Transverse colon (tissue), 4 donors: ENCODE data around the gene C2CD3.

ENCODE experiments used
- EP300 ChIP-seq: sonication (generic); formaldehyde crosslinking; IDR thresholded peaks from one replicate; pipeline ENCODE4 v1.6.1; 2017; ENCODE audit warnings: antibody characterized with exemption, low read depth
- POLR2A ChIP-seq: fragments of 450-650 bp; IDR thresholded peaks from one replicate; pipeline ENCODE4 v1.6.1; 2016; ENCODE audit warnings: antibody characterized with exemption, mild to moderate bottlenecking, moderate library complexity
- POLR2AphosphoS5 ChIP-seq, 3 donors: sonication (generic); formaldehyde crosslinking; IDR thresholded peaks; one replicate each; pipeline ENCODE4 v1.6.1; 2016; ENCODE audit warnings: antibody characterized with exemption in 3 of 3
- TF ChIP-seq, protein P1 (sequence below), 5 experiments: fragments of 200-600 bp in 3 of 5; fragments of 450-650 bp in 2 of 5; sonication (generic) in 3 of 5; IDR thresholded peaks; 1 replicate in 2 of 5; 2 replicates in 3 of 5; pipeline ENCODE4 v1.5.1; 2016 to 2017; ENCODE audit warnings: antibody characterized with exemption in 5 of 5, inconsistent platforms in 3 of 5, mild to moderate bottlenecking in 2 of 5, moderate library complexity in 1 of 5

DNA sequence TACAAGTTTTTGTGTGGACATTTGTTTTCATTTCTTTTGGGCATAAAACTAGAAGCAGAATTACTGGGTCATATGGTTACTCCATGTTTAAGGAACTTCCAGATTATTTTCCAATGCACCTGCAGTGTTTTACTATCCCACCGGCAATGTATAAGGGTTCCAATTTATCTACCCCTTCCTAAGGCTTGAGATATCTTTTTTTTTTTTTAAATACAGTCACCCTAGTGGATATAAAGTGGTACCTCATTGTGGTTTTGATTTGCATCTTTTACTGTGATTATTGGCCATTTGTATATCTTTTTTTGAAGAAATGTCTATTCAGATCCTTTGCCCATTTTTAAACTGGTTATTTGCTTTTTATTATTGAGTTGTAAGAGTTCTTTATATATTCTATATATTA lies 127.4 kb downstream of the C2CD3 start:
- TF ChIP-seq, protein P1, sequence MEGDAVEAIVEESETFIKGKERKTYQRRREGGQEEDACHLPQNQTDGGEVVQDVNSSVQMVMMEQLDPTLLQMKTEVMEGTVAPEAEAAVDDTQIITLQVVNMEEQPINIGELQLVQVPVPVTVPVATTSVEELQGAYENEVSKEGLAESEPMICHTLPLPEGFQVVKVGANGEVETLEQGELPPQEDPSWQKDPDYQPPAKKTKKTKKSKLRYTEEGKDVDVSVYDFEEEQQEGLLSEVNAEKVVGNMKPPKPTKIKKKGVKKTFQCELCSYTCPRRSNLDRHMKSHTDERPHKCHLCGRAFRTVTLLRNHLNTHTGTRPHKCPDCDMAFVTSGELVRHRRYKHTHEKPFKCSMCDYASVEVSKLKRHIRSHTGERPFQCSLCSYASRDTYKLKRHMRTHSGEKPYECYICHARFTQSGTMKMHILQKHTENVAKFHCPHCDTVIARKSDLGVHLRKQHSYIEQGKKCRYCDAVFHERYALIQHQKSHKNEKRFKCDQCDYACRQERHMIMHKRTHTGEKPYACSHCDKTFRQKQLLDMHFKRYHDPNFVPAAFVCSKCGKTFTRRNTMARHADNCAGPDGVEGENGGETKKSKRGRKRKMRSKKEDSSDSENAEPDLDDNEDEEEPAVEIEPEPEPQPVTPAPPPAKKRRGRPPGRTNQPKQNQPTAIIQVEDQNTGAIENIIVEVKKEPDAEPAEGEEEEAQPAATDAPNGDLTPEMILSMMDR (IDR thresholded peaks at IDR 0.05): no peak
- no peak for TF ChIP-seq EP300
- TF ChIP-seq POLR2A: no peak
- TF ChIP-seq POLR2AphosphoS5 (IDR thresholded peaks at IDR 0.05): no peak
